Hepatocyte (in vitro differentiated cells): ENCODE results near the gene NDP. TPM values are rescaled to one million over a fixed set of nuclear protein-coding genes. Genes with fewer than 3 reads are reported as not detected.
"Not testable (repeated sequence)": the region's sequence is repeated elsewhere in the genome, so short reads cannot be mapped to it uniquely, and the experiment has no call there.

Experiments used
- DNase-seq: peaks from one replicate; pipeline ENCODE4 v3.0.0-alpha.2; 2016; ENCODE audit warnings: low spot score
- H2AFZ ChIP-seq: fragments of 200-600 bp; sonication (generic); 2 replicates; pipeline ENCODE4 v1.6.0; 2016; ENCODE audit warnings: antibody characterized with exemption, mild to moderate bottlenecking
- H3K27ac ChIP-seq: fragments of 200-600 bp; sonication (generic); 2 replicates; pipeline ENCODE4 v1.5.1; 2016; ENCODE audit warnings: mild to moderate bottlenecking
- H3K27me3 ChIP-seq: fragments of 200-600 bp; sonication (generic); 2 replicates; pipeline ENCODE4 v1.6.1; 2016
- H3K36me3 ChIP-seq: fragments of 200-600 bp; sonication (generic); replicated peaks from 2 replicates; pipeline ENCODE4 v1.5.1; 2016; ENCODE audit warnings: low read depth; ENCODE audit not compliant: insufficient read depth
- H3K4me1 ChIP-seq: fragments of 200-600 bp; sonication (generic); 2 replicates; pipeline ENCODE4 v1.5.1; 2016; ENCODE audit warnings: mild to moderate bottlenecking, moderate library complexity; ENCODE audit not compliant: insufficient read depth
- H3K4me2 ChIP-seq: fragments of 200-600 bp; sonication (generic); 2 replicates; pipeline ENCODE4 v1.6.0; 2016
- H3K4me3 ChIP-seq: fragments of 200-600 bp; sonication (generic); 2 replicates; pipeline ENCODE4 v1.5.1; 2016; ENCODE audit warnings: mild to moderate bottlenecking
- H3K79me2 ChIP-seq: fragments of 200-600 bp; sonication (generic); 2 replicates; pipeline ENCODE4 v1.6.0; 2017; ENCODE audit warnings: mild to moderate bottlenecking
- H3K9me2 ChIP-seq: fragments of 200-600 bp; sonication (generic); replicated peaks from 2 replicates; pipeline ENCODE4 v1.6.0; 2017; ENCODE audit warnings: mild to moderate bottlenecking; ENCODE audit not compliant: insufficient read depth
- H3K9me3 ChIP-seq: fragments of 200-600 bp; sonication (generic); 2 replicates; pipeline ENCODE4 v1.5.1; 2016; ENCODE audit warnings: low read depth, mild to moderate bottlenecking
- H4K20me1 ChIP-seq: fragments of 200-600 bp; sonication (generic); 2 replicates; pipeline ENCODE4 v1.6.0; 2016; ENCODE audit warnings: mild to moderate bottlenecking; ENCODE audit not compliant: insufficient read depth, poor library complexity, severe bottlenecking
- CTCF ChIP-seq: fragments of 200-600 bp; sonication (generic); IDR thresholded peaks from 2 replicates; pipeline ENCODE4 v1.5.1; 2016; ENCODE audit warnings: antibody characterized with exemption, mild to moderate bottlenecking; ENCODE audit not compliant: poor library complexity
- EZH2 ChIP-seq: fragments of 200-600 bp; sonication (generic); IDR thresholded peaks from 2 replicates; pipeline ENCODE4 v1.6.1; 2016; ENCODE audit warnings: antibody characterized with exemption, mild to moderate bottlenecking, borderline replicate concordance
- EZH2phosphoT487 ChIP-seq: fragments of 200-600 bp; sonication (generic); IDR thresholded peaks from one replicate; pipeline ENCODE4 v1.6.1; 2018; ENCODE audit warnings: antibody characterized with exemption, mild to moderate bottlenecking, low read depth, moderate library complexity; ENCODE audit not compliant: unreplicated experiment, severe bottlenecking
- WGBS: methylation state at CpG from one replicate; pipeline ENCODE4 v1.1.6; 2016; ENCODE audit warnings: low lambda C conversion rate; ENCODE audit errors: missing lambda C conversion rate; 5-methylcytosine and 5-hydroxymethylcytosine counted together
- polyA plus RNA-seq: library from polyadenylated mRNA; unstranded; fragments of >200 nt; fragmentation: Nextera tagmentation; extraction: Ambion mirVana; gene quantifications from 2 replicates; pipeline ENCODE4 v1.2.1, GENCODE V29; 2016
- total RNA-seq: library from RNA; depleted of rRNA; stranded (reverse); fragments of >200 nt; gene quantifications from 2 replicates; pipeline ENCODE4 v1.2.3, GENCODE V29; 2014

Gene NDP
- total and polyA plus RNA-seq, 2 experiments from 2014 or later: 12.2 to 16.3 TPM

- Histone ChIP-seq H3K4me1 (no peaks in the 10 kb centered on the region), H3K9me3 (no peaks in the 10 kb centered on the region)
- 48% methylated on average over 2 of the region's 2 CpGs for WGBS
These were observed 32.2 kb downstream of the NDP start for GRCh38 chrX:43940816-43941474.

GRCh38 chrX:43939187-43939926 is 33.8 kb downstream of the NDP start:
- Histone ChIP-seq H3K79me2 (no peaks in the 10 kb centered on the region), H3K36me3 (no peaks in the 10 kb centered on the region), H3K27ac (no peak overlapping the region), H4K20me1 (no peaks in the 10 kb centered on the region), H3K4me3 (no peak overlapping the region), H2AFZ (no peak overlapping the region), H3K4me2 (no peak overlapping the region), H3K4me1 (no peaks in the 10 kb centered on the region), H3K27me3 (no peaks in the 10 kb centered on the region), H3K9me2 (no peaks in the 10 kb centered on the region), H3K9me3 (no peaks in the 10 kb centered on the region)
- DNase-seq: no peak
- peak; percentile 26 for TF ChIP-seq CTCF
- TF ChIP-seq EZH2phosphoT487: no peak
- WGBS: 91% methylated on average over 3 of the region's 3 CpGs

More at GRCh38 chrX:43940816-43941474, 32.2 kb downstream of the NDP start:
- Histone ChIP-seq H3K4me3 (no peak overlapping the region), H3K79me2 (no peaks in the 10 kb centered on the region), H3K27me3 (no peaks in the 10 kb centered on the region), H2AFZ (peak overlapping the region; percentile 2), H4K20me1 (no peaks in the 10 kb centered on the region), H3K9me2 (no peaks in the 10 kb centered on the region), H3K4me2 (no peak overlapping the region), H3K27ac (peak overlapping the region; percentile 43), H3K36me3 (no peaks in the 10 kb centered on the region)
- DNase-seq: peak; percentile 16
- TF ChIP-seq EZH2phosphoT487 (no peak), CTCF (no peak), EZH2 (no peak)

- not testable (repeated sequence) for H4K20me1 ChIP-seq, H3K4me2 ChIP-seq, H3K36me3 ChIP-seq, H3K27me3 ChIP-seq, H3K27ac ChIP-seq, H3K9me3 ChIP-seq, H3K4me3 ChIP-seq, H3K79me2 ChIP-seq, DNase-seq, H3K9me2 ChIP-seq, H3K4me1 ChIP-seq, H2AFZ ChIP-seq
- WGBS: 86% methylated on average over 3 of the region's 3 CpGs
These were observed 51.2 kb downstream of the NDP start for GRCh38 chrX:43922032-43922431.

GRCh38 chrX:43910772-43911171 is 62.4 kb downstream of the NDP start:
- H3K9me2 ChIP-seq, H3K27me3 ChIP-seq, H3K9me3 ChIP-seq, H4K20me1 ChIP-seq, H2AFZ ChIP-seq, DNase-seq, H3K79me2 ChIP-seq, H3K27ac ChIP-seq, H3K4me1 ChIP-seq, H3K4me3 ChIP-seq, H3K4me2 ChIP-seq, H3K36me3 ChIP-seq: not testable (repeated sequence)
- 82% methylated on average over 8 of the region's 8 CpGs for WGBS
